ENCODE measurements around the gene SMYD3.

The SMYD3 gene

GRCh38 chr1:246218686-246219085 is 288.4 kb downstream of the SMYD3 start:
- no peaks in the 10 kb centered on the region for H4K20me1 ChIP-seq (ENCODE audit: insufficient read depth)
- H3K4me3 ChIP-seq (IDR thresholded peaks at IDR 0.05; ENCODE audit: insufficient read depth, low read depth, low read length) = no peak overlapping the region
- H3K36me3 ChIP-seq (ENCODE audit: insufficient read depth) = no peaks in the 10 kb centered on the region
- TF ChIP-seq CTCF (conservative IDR thresholded peaks at IDR 0.05; ENCODE audit: low read depth, low read length) = no peak
- no peaks in the 10 kb centered on the region for H3K27me3 ChIP-seq (ENCODE audit: insufficient read depth, low read depth)
- no peak overlapping the region for H3K27ac ChIP-seq
- peaks cover 9% of the 10 kb centered on the region for H3K4me1 ChIP-seq (ENCODE audit: low read depth, poor library complexity, severe bottlenecking)
- H3K79me2 ChIP-seq (ENCODE audit: insufficient read depth, low read depth) = no peaks in the 10 kb centered on the region
- no peak overlapping the region for H3K9ac ChIP-seq
- no peak overlapping the region for H2AFZ ChIP-seq (ENCODE audit: low read depth)
- no peak overlapping the region for H3K4me2 ChIP-seq

GRCh38 chr1:246216906-246217305 is 290.2 kb downstream of the SMYD3 start:
- Histone ChIP-seq H3K27ac (no peak overlapping the region), H3K9ac (no peak overlapping the region)

GRCh38 chr1:246215510-246215903 is 291.6 kb downstream of the SMYD3 start:
- Histone ChIP-seq H3K4me2 (no peak overlapping the region), H3K36me3 (ENCODE audit: insufficient read depth) (no peaks in the 10 kb centered on the region; the same call in 1 of the 2 replicates), H3K4me3 (IDR thresholded peaks at IDR 0.05; ENCODE audit: insufficient read depth, low read depth, low read length) (no peak overlapping the region), H3K27me3 (ENCODE audit: insufficient read depth, low read depth) (no peaks in the 10 kb centered on the region), H3K9ac (no peak overlapping the region), H3K79me2 (ENCODE audit: insufficient read depth, low read depth) (no peaks in the 10 kb centered on the region), H4K20me1 (ENCODE audit: insufficient read depth) (no peaks in the 10 kb centered on the region), H2AFZ (ENCODE audit: low read depth) (no peak overlapping the region), H3K27ac (no peak overlapping the region), H3K4me1 (ENCODE audit: low read depth, poor library complexity, severe bottlenecking) (peaks cover 9% of the 10 kb centered on the region)
- no peak for TF ChIP-seq CTCF (conservative IDR thresholded peaks at IDR 0.05; ENCODE audit: low read depth, low read length)

More at GRCh38 chr1:246216906-246217305, 290.2 kb downstream of the SMYD3 start:
- Histone ChIP-seq H2AFZ (ENCODE audit: low read depth) (no peak overlapping the region), H3K36me3 (ENCODE audit: insufficient read depth) (no peaks in the 10 kb centered on the region; the same call in 1 of the 2 replicates), H4K20me1 (ENCODE audit: insufficient read depth) (no peaks in the 10 kb centered on the region), H3K27me3 (ENCODE audit: insufficient read depth, low read depth) (no peaks in the 10 kb centered on the region), H3K4me3 (IDR thresholded peaks at IDR 0.05; ENCODE audit: insufficient read depth, low read depth, low read length) (no peak overlapping the region), H3K4me2 (no peak overlapping the region), H3K79me2 (ENCODE audit: insufficient read depth, low read depth) (no peaks in the 10 kb centered on the region), H3K4me1 (ENCODE audit: low read depth, poor library complexity, severe bottlenecking) (peaks cover 9% of the 10 kb centered on the region)
- TF ChIP-seq CTCF (conservative IDR thresholded peaks at IDR 0.05; ENCODE audit: low read depth, low read length) = no peak

- H3K79me2 ChIP-seq (ENCODE audit: insufficient read depth, low read depth) = no peaks in the 10 kb centered on the region
- H3K4me3 ChIP-seq (IDR thresholded peaks at IDR 0.05; ENCODE audit: insufficient read depth, low read depth, low read length) = no peak overlapping the region
- H3K4me2 ChIP-seq = no peak overlapping the region
- no peaks in the 10 kb centered on the region; the same call in 1 of the 2 replicates for H3K36me3 ChIP-seq (ENCODE audit: insufficient read depth)
- no peaks in the 10 kb centered on the region for H3K27me3 ChIP-seq (ENCODE audit: insufficient read depth, low read depth)
- H2AFZ ChIP-seq (ENCODE audit: low read depth) = no peak overlapping the region
- TF ChIP-seq CTCF (conservative IDR thresholded peaks at IDR 0.05; ENCODE audit: low read depth, low read length) = no peak
- H3K27ac ChIP-seq = no peak overlapping the region
- H3K9ac ChIP-seq = no peak overlapping the region
- H3K4me1 ChIP-seq (ENCODE audit: low read depth, poor library complexity, severe bottlenecking) = peaks cover 9% of the 10 kb centered on the region
- no peaks in the 10 kb centered on the region for H4K20me1 ChIP-seq (ENCODE audit: insufficient read depth)
Measured at GRCh38 chr1:246214708-246215509, 292.2 kb downstream of the SMYD3 start.
